HG03196 (cell line): ENCODE measurements around the gene FHIT.
"Not testable (repeated sequence)": the region's sequence is repeated elsewhere in the genome, so short reads cannot be mapped to it uniquely, and the experiment has no call there.

Experiments used
- ATAC-seq: cut with Tn5 transposase; IDR thresholded peaks from one replicate; pipeline ENCODE4 v1.9.1; 2021; ENCODE audit not compliant: unreplicated experiment

Gene FHIT

DNA sequence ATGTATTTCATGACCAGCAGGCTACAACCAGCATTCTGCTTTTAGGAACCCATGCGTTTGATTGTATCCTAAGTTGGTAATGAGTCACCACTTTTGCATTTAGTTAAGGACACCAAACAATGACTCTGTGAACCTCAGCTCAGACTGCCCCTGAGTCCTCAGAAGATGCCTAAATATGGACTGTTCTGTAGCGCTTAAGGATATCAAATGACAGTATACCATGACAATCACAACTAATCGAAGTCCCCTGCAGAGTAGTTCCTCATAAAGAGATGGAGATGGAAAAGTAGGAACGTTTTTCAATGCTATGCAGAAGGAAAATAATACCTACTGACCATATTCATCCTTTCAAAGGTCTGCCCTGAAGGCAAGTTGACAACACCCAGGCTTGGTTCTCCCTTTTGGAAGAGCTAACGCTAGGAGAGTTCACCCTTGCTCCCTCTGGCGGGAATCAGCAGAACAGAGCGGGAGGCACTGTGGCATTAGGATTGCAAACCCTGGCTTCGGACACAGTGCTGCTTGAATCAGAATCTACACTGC lies 508.6 kb downstream of the FHIT start:
- ATAC-seq = no peak

DNA sequence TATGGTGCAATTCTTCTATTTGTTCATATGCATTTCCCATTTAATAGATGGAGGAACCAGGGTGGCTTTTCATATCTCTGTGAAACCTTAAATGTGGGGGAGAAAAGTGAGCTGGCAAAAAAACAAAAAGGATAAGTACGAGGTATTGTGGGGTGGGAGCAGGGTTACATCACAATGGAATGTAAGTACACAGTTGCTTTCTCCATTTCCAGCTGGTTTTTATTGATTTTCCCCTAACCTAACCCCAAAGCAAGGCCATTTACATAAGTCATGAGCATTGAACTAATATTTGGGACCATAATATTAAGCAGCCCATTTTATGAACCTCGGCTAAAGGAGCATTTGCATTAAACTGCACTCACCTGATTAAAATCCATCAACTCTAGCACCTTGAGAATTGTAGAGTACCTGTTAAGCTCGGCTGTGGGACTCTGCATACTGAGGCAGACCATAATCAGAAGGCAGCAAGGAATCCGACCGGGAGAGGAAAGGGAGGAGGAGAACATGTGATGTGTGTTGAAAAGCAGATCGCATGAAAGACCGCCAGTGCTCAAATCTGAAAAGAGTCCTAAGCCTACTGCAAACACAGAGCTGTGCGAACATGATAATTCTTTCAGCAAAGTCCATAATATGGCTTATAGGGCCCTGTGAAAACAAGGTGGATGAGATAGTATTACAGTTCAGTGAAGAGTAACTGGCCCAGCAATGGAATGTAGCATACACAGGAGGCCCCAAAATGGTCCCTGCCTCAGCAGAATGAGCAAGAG lies 513.4 kb downstream of the FHIT start:
- no peak for ATAC-seq

DNA sequence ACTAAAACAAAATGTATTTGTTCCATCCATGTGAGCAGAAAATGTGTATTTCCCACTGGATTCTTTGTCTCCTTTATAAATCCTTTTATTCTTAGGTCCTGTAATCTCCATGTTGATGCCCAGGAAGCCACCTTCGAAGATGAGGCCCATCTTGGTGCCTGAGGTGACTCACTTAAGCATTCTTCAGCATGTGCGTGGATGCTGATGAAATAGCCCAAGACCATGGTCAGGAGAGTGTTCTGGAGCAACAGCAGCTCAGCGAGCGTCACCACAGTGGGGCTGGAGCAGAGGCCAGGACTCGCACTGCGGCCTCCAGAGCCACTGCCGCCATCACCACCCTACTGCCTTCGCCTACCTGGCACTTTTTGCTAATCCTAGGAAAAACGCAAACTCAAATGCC lies 520.9 kb downstream of the FHIT start:
- ATAC-seq = no peak

DNA sequence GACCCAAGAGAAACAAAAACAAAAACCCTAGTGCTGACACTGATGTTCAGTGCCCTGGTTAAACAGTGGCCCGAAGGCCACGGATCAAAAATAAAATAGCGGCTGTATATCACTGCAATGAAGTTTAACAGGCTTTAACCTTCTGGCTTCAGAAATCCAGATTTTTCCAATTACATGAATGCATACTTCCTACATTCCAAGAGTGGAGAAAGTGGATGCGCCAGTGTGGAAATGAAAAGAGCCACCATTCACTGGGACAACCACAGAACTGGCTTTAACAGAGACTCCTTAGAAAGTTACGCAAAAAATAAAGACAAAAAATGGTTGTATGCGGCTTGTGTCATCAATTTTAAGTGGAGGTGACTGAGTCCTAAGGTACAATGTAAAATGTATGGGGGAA lies 522.2 kb downstream of the FHIT start:
- ATAC-seq = no peak

DNA sequence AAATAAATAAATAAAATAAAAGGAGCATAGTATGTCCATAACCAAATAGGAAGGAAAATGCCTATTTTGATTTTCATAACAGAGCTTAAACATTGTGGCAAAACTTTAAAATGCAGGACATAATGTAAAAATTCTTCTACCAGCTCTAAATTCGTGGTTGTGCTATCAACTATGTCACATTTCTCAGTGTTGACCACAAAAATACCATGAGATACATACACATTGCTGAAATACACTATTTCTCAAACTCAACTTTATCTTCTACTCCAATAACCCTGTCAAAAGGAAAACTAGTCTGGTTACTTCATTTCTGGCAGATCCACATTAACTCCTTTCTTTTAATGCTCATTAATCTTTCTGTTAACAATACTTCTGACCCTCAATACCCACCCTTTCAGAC lies 523.2 kb downstream of the FHIT start:
- ATAC-seq = no peak

DNA sequence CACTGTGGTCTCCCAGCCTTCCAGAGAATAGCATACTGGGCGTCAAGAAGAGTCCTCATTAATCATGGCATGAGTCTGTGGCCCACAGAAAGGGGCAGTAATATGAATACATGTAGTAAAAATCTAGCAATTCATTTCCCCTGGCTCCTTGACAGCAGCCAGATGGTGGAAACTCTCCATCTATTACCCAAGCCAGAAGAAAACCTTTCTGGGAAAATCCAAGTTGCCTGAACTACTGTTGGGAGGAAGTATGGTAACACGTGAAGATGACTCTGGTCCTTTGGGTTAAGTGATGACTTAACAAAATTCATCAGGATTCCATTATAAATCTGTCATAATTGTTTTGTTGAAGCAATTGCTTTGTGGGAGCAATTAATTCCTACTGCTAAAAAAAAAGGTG lies 530.5 kb downstream of the FHIT start:
- ATAC-seq = no peak

DNA sequence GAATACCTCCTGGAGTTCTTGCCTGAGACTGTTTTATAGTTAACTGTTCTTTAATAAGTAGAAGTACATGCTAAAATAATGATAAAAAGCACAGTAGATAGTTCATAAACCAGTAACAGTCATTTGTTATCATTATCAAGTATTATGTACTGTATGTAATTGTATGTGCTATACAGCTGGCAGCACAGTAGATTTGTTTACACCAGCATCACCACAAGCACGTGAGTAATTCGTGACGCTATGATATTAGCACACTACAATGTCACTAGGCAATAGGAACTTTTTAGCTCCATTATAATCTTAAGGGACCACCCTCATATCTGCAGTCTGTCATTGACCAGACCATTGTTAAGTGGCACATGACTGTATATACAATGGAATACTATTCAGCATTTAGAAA lies 534.7 kb downstream of the FHIT start:
- no peak for ATAC-seq

DNA sequence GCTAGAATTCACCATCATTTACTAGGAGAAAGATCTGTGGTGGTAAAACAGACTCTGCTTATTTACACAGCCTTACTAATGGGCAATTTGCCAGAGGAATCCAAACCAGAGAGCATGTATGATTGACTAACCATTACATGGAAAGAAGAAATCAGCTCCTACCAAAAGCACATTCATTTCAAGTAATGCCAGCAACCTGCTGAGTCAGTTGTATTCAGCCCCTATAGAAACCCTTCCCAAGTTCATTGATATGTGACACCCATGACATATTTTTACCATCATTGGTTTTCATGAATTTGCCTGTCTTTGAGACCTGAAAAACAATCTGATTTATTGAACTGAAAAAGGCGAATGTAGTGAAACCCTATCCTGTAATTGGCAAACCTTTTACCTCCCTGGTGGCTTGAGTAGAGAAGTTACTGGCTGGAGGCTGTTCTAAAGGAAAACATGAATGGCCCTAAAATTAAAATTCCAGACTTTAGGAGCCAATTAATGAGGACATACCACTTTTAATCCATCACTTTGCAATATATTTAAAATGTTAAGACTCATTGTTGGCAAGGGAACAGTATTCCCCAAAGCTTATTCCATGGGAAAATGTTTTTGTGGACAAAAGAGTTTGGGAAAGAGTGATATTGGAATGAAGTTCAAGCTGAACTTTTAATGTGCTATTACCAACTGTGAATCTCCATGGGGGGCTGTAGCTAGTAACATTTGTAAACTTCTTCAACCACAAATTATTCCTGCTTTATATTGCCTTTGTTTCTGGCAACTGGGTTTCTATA lies 542.9 kb downstream of the FHIT start:
- ATAC-seq = no peak

DNA sequence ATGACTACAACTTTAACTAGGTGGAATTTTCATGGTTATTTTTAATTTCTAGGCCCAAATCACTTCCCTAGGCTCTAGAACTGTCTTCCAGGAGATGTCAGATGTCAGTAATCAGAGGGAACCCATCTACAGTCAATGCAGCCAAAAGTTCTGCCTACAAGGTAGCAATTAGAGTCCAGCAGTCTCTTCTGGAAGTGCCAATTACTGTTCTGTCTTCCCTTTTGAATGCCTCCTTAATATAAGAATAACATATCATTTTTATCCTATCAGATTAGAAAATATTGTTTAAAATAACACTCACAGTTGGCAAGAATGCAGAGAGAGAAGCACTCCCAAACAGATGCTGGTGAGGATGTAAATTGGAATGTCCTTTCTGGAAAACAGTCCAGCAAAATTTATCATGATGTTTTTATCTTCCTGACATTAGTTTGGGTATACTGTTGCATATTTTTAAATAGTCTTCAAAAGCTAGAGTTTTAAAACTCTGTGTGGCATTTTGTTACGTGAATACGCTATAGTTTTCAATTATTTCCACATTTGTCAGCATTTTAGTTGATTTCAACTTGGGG lies 543.7 kb downstream of the FHIT start:
- ATAC-seq = no peak

DNA sequence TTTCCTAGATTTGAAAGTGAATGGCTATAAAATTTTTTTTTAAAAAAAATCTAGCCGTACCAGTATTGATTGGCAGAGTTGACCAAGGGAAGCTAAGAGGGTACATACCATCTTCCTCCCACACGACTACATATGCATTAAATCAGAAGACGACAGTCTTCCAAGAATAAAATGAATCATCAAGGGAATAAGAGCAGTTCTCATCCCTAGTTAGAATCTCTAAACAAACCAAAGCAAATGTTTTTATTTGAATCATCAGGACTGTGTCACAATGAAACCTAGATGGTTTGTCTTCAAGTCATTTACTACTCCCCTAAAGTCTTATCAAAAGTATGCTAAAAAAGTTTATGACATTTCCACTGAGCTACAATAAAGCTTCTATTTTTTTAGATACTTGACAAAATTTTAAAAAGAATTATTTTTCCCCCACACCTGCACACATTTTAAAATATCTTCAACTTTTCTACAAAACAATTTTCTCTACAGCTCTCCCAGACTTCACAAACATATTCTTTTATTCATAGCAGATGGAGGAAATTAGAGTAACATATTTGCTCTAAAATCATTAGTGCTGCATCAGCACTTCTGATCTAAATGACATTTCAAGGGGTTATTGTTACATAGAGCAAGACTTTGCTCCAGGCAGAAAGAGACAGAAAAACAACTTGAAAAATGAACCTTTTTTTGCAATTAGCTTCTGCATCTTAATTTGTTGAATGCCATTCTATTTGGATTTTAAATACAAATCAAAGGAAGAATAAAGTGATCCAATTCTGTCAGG lies 547.1 kb downstream of the FHIT start:
- no peak for ATAC-seq

DNA sequence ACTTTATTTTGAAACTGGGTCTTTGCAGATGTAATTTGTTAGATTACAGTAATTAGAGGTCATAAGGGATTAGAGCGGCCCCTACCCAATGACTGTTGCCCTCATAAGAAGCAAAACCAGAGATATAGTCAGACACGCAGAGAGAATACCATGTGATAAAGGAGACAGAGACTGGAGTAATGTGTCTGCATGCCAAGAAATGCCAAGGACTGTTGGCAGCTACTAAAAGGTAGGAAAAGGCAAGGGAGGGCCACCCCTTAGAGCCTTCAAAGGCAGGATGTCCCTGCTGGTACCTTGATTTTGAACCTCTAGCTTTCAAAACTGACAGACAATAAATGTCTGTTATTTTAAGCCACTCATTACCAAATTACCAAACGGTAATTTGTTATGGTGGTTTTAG lies 548.2 kb downstream of the FHIT start:
- ATAC-seq = no peak

DNA sequence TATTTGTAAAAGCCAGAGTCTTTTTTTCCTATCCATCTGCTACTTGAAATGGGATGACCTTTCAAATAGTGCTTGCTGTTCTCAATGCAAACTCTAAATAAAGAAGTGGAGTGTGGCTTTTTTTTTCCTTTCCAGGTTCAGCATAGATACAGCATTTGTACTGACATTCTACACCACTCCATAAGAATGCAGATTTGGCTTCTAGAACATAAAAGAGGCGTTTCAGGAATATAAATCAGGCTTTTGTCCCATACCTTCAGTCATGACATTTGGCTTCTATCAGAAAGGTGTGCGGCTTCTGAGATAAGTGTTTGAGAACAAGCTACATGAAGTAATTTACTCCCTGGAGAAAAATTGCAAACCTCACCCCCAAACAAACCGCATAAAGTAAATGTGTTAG lies 553.1 kb downstream of the FHIT start:
- no peak for ATAC-seq

DNA sequence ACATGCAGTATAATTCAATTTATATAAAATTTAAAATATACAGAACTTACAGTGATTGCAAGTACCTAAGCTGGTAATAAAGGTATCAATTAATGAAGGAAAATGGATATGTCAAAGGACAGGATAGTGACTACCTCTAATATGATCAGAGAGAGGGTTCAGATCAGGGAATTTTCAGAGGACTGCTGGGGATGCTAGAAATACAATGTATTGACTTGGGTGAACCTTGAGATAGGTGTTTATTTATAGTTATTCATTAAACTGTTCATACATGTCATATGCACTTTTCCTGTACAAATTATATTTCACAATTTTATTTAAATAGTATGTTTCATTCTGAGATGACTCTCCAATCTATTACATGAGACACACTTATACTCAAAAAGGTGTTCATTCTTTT lies 554.1 kb downstream of the FHIT start:
- no peak for ATAC-seq

DNA sequence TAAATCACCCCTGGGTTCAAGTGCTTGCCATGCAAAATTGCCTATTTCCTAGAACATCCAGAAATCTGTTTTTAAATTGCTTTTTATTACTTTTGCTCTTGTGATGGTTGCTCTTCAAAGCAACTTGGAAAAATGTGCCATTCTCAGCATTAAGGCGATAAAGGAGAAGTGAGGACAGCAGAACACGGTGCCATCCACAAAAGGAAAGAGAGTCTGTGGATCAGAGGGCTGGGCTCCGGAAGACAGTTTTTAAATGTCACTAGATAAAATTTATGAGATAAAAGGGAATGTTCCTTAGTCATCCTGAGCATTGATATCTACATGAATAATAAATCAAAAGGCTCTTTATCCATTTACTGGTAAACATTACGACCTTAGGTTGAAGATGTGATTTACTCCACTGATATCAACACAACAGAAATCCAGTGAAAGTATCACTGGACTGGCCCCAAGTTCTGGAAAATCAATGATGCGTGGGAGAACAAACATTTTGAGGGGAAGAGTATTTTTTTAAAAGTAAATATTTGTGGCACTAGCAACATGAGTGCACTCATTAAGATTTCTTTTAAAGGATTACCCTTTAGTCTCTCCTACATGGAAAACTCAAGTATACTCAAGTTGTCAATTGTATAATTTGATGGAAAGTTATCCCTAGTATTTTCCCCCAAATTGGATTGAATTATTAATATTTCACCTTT lies 554.7 kb downstream of the FHIT start:
- ATAC-seq = no peak

DNA sequence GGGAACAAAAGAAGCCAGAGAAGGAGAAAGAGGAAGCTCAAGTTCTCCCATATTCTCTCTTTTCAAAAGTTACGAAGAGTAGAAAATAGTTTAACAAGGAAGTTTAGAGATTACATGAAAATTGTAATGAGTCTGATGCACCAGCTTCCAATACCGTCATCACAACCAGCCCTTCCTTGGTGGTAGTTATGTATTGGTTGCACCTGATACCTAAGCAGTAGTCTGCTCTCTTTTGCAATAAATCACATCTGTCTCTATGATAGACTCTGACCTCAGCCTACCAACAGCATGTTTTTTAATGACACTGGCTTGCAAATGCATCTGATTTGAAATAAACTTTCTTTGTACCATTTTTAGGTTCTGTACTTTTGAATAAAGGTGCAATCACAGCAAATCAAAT lies 575.8 kb downstream of the FHIT start:
- ATAC-seq = no peak

DNA sequence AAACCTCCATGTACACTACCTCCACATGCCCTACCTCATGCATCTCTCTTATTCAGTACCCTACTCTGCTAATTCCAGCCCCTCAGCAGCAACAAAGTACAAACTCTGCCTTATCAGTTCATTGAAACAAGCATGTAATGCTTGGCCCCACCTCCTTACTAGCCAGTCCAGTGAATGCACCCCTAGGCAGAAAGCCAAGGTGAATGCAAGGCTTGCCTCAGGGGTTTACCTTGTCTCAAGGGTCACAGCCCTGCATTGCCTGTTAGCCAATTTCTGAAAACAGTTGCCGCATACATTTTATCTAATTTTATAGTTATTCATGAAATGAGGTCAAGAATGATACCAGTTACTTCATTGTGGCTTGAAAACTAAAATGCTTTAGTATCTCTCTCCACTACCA lies 576.4 kb downstream of the FHIT start:
- ATAC-seq = no peak

DNA sequence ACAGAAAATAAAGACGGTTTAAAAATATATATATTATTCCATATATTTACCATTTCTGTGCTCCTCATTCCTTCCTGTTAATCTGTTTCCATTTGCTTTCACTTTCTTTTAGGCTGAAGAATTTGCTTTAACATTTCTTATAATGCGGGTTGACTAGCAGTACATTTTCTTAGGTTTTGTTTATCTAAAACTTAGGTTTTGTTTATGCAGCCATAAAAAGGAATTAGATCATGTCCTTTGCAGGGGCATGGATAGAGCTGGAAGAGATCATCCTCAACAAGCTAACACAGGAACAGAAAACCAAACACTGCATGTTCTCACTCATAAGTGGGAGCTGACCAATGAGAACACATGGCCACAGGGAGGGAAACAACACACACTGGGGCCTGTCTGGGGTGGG lies 578.1 kb downstream of the FHIT start:
- no peak for ATAC-seq

DNA sequence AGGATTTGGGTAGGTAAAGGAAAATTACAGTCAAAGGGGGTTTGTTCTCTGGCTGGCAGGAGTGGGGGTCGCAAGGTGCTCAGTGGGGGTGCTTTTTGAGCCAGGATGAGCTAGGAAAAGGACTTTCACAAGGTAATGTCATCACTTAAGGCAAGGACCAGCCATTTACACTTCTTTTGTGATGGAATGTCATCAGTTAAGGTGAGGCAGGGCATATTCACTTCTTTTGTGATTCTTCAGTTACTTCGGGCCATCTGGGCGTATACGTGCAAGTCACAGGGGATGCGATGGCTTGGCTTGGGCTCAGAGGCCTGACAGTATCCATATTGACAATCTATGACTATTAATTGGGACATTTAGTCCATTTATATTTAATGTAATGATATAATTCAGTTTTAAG lies 578.9 kb downstream of the FHIT start:
- ATAC-seq = not testable (repeated sequence)

DNA sequence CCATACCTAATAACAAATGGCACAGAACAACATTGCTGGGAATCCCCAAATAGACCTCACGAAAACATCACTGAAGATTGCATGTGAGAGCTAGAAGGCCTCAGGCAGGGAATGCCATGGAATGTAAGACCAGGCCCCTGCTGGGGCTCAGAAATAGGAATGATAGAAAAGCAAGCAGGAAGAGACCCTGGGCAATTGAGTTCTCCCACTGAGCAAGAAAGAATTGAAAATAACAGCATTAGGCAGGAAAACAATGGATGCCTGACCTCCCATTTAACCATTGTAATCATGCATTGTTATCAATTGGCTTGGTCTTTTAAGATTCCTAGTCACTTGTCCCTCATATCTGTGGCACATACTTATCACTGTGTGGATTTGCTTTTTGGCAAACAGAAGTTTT lies 581.6 kb downstream of the FHIT start:
- ATAC-seq = no peak

DNA sequence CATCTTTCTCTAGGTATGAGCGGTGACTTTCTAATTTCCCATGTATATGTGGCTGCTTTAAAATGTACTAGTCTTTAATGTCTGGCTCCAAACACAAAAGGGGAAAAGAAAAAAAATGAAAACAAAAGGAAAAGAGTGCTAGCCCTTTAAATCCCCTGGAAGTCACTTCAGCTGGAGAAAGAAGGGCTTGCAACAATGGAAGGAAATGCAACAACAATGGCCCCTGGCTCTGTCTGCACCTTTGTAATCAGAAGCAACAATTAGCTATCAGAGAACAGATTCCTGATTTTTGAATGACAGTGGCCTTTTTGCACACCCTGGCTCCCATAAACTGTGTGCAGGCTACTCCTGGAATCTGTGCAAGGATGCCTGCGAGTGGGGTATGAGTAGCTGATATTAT lies 591.2 kb downstream of the FHIT start:
- no peak for ATAC-seq

DNA sequence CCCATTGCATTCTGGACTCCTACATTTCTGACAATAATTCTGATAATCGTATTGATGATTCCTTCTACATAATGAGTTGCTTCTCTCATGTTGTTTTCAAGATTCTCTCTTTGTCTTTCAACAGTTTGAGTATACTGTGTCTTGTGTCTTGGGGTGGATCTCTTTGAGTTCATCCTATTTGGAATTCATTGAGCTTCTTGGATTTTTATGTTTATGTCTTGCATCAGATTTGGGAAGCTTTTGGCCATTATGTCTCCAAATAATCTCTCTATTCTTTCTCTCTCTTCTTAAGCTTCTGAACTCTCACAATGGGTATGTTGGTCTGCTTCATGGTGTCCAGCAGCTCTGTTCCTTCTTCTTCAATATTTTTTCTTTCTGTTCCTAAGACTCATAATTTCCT lies 592.2 kb downstream of the FHIT start:
- ATAC-seq = no peak
